Hepatocyte (in vitro differentiated cells): ENCODE results near the gene SLC38A2. TPM values are rescaled to one million over a fixed set of nuclear protein-coding genes. Genes with fewer than 3 reads are reported as not detected.

Experiments
- DNase-seq: peaks from one replicate; pipeline ENCODE4 v3.0.0-alpha.2; 2016; ENCODE audit warnings: low spot score
- H2AFZ ChIP-seq: fragments of 200-600 bp; sonication (generic); 2 replicates; pipeline ENCODE4 v1.6.0; 2016; ENCODE audit warnings: antibody characterized with exemption, mild to moderate bottlenecking
- H3K27ac ChIP-seq: fragments of 200-600 bp; sonication (generic); 2 replicates; pipeline ENCODE4 v1.5.1; 2016; ENCODE audit warnings: mild to moderate bottlenecking
- H3K27me3 ChIP-seq: fragments of 200-600 bp; sonication (generic); 2 replicates; pipeline ENCODE4 v1.6.1; 2016
- H3K36me3 ChIP-seq: fragments of 200-600 bp; sonication (generic); replicated peaks from 2 replicates; pipeline ENCODE4 v1.5.1; 2016; ENCODE audit warnings: low read depth; ENCODE audit not compliant: insufficient read depth
- H3K4me1 ChIP-seq: fragments of 200-600 bp; sonication (generic); 2 replicates; pipeline ENCODE4 v1.5.1; 2016; ENCODE audit warnings: mild to moderate bottlenecking, moderate library complexity; ENCODE audit not compliant: insufficient read depth
- H3K4me2 ChIP-seq: fragments of 200-600 bp; sonication (generic); 2 replicates; pipeline ENCODE4 v1.6.0; 2016
- H3K4me3 ChIP-seq: fragments of 200-600 bp; sonication (generic); 2 replicates; pipeline ENCODE4 v1.5.1; 2016; ENCODE audit warnings: mild to moderate bottlenecking
- H3K79me2 ChIP-seq: fragments of 200-600 bp; sonication (generic); 2 replicates; pipeline ENCODE4 v1.6.0; 2017; ENCODE audit warnings: mild to moderate bottlenecking
- H3K9me2 ChIP-seq: fragments of 200-600 bp; sonication (generic); replicated peaks from 2 replicates; pipeline ENCODE4 v1.6.0; 2017; ENCODE audit warnings: mild to moderate bottlenecking; ENCODE audit not compliant: insufficient read depth
- H3K9me3 ChIP-seq: fragments of 200-600 bp; sonication (generic); 2 replicates; pipeline ENCODE4 v1.5.1; 2016; ENCODE audit warnings: low read depth, mild to moderate bottlenecking
- H4K20me1 ChIP-seq: fragments of 200-600 bp; sonication (generic); 2 replicates; pipeline ENCODE4 v1.6.0; 2016; ENCODE audit warnings: mild to moderate bottlenecking; ENCODE audit not compliant: insufficient read depth, poor library complexity, severe bottlenecking
- EZH2 ChIP-seq: fragments of 200-600 bp; sonication (generic); IDR thresholded peaks from 2 replicates; pipeline ENCODE4 v1.6.1; 2016; ENCODE audit warnings: antibody characterized with exemption, mild to moderate bottlenecking, borderline replicate concordance
- EZH2phosphoT487 ChIP-seq: fragments of 200-600 bp; sonication (generic); IDR thresholded peaks from one replicate; pipeline ENCODE4 v1.6.1; 2018; ENCODE audit warnings: antibody characterized with exemption, mild to moderate bottlenecking, low read depth, moderate library complexity; ENCODE audit not compliant: unreplicated experiment, severe bottlenecking
- WGBS: methylation state at CpG from one replicate; pipeline ENCODE4 v1.1.6; 2016; ENCODE audit warnings: low lambda C conversion rate; ENCODE audit errors: missing lambda C conversion rate; 5-methylcytosine and 5-hydroxymethylcytosine counted together
- polyA plus RNA-seq: library from polyadenylated mRNA; unstranded; fragments of >200 nt; fragmentation: Nextera tagmentation; extraction: Ambion mirVana; gene quantifications from 2 replicates; pipeline ENCODE4 v1.2.1, GENCODE V29; 2016
- total RNA-seq: library from RNA; depleted of rRNA; stranded (reverse); fragments of >200 nt; gene quantifications from 2 replicates; pipeline ENCODE4 v1.2.3, GENCODE V29; 2014
- TF ChIP-seq, protein P1 (sequence below): fragments of 200-600 bp; sonication (generic); IDR thresholded peaks from 2 replicates; pipeline ENCODE4 v1.5.1; 2016; ENCODE audit warnings: antibody characterized with exemption, mild to moderate bottlenecking; ENCODE audit not compliant: poor library complexity

The SLC38A2 gene
- 372 and 373 TPM in 2 replicates for total RNA-seq
- polyA plus RNA-seq = 139 and 144 TPM in 2 replicates

DNA sequence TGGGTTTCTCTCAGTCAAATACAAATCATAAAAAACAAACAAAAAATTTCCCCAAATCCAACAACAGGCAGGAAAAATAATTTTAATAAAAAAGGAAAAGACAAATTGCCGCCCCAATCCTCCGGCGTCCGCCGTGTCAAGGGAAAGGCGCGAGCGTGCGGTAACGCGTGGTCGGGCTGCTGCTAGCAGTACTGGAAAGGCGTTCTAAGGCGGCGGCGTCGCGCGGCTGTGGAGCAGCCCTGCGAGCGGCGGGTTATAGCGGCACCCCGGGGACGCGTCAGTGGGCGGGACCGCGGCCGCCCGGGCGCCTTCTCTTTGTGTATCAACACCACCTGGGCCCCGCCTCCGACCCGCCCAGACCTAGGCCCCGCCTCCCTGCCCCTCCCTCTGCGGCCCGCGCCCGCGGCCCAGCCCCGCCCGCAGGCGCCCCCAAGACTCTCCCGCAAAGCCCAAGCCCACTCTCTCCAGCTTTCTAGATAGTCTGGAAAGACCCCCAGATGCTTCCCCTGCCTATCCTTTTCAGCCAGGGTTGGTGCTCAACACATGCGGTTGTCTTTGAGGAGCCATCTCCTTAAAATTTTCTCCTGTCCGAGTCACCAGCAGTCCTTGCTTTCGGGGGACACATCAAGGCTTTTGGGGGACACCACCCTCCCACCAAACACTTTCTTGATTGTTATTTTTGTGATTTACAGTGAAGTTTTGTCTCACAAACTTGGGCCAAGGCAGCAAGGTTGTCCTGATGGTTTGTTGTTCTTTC is at the start of gene SLC38A2:
Gene SLC38A2, minus strand, starts transcription at position 230 of the 757 bp plus-strand sequence. CDS start 1,480 bp downstream, outside the sequence.
- Histone ChIP-seq H3K4me3 (peak within 1 kb of the TSS; percentile 97), H4K20me1 (peaks cover 42% of the 10 kb centered on the region), H3K4me1 (peaks cover 30% of the 10 kb centered on the region), H3K36me3 (peaks cover 7% of the 10 kb centered on the region), H3K27ac (peak within 1 kb of the TSS; percentile 99), H3K4me2 (peak within 1 kb of the TSS; percentile 76), H3K9me2 (no peaks in the 10 kb centered on the region), H3K79me2 (peaks cover 56% of the 10 kb centered on the region), H2AFZ (peak within 1 kb of the TSS; percentile 74), H3K27me3 (no peaks in the 10 kb centered on the region), H3K9me3 (no peaks in the 10 kb centered on the region)
- WGBS = 1% methylated on average over 39 of the region's 48 CpGs
- DNase-seq = peak; percentile 98
- TF ChIP-seq EZH2 = no peak
- TF ChIP-seq EZH2phosphoT487 = no peak
- TF ChIP-seq, protein P1, sequence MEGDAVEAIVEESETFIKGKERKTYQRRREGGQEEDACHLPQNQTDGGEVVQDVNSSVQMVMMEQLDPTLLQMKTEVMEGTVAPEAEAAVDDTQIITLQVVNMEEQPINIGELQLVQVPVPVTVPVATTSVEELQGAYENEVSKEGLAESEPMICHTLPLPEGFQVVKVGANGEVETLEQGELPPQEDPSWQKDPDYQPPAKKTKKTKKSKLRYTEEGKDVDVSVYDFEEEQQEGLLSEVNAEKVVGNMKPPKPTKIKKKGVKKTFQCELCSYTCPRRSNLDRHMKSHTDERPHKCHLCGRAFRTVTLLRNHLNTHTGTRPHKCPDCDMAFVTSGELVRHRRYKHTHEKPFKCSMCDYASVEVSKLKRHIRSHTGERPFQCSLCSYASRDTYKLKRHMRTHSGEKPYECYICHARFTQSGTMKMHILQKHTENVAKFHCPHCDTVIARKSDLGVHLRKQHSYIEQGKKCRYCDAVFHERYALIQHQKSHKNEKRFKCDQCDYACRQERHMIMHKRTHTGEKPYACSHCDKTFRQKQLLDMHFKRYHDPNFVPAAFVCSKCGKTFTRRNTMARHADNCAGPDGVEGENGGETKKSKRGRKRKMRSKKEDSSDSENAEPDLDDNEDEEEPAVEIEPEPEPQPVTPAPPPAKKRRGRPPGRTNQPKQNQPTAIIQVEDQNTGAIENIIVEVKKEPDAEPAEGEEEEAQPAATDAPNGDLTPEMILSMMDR = no peak

DNA sequence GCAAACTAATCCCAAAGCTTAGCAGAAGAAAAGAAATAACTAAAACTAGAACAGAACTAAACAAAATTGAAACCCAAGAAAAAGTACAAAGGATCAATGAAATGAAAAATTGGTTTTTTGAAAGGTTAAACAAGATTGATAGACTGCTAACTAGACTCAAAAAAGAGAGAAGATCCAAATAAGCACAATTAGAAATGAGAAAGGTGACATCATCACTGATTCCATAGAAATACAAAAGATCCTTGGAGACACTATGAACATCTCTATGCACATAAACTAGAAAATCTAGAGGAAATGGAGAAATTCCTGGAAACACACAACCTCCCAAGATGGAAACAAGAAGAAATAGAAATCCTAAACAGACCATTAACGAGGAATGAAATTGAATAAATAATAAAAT is 47.1 kb upstream of the SLC38A2 start:
- H4K20me1 ChIP-seq = no peaks in the 10 kb centered on the region
- H3K9me2 ChIP-seq = no peaks in the 10 kb centered on the region
- H3K4me1 ChIP-seq = no peaks in the 10 kb centered on the region
- no peaks in the 10 kb centered on the region for H3K79me2 ChIP-seq
- no peak overlapping the region for H3K4me2 ChIP-seq
- DNase-seq = no peak
- 91% methylated on average over 1 of the region's 1 CpG for WGBS
- no peaks in the 10 kb centered on the region for H3K9me3 ChIP-seq
- no peak overlapping the region for H2AFZ ChIP-seq
- no peaks in the 10 kb centered on the region for H3K27me3 ChIP-seq
- H3K27ac ChIP-seq = no peak overlapping the region
- TF ChIP-seq EZH2phosphoT487 = no peak
- TF ChIP-seq, protein P1 = no peak
- TF ChIP-seq EZH2 = no peak
- no peak overlapping the region for H3K4me3 ChIP-seq
- no peaks in the 10 kb centered on the region for H3K36me3 ChIP-seq

DNA sequence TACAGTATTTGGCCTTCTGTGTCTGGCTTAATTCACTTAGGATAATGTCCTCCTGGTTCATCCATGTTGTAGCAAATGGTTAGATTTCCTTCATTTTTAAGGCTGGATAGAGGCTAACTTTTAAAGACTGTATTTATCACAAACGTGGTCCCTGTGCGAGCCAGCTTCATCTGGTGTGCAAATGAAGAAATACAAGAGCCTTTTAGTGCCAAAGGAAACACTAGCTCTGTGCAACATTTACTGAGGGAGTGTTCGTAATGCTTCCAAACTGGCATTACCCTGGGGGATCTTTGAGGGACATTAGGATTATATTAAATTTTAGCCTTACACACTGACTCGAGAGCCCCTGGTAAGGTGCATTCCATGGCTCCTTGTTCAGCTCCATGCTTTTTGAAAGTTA is 43.0 kb upstream of the SLC38A2 start:
- DNase-seq = no peak
- Histone ChIP-seq H3K79me2 (no peaks in the 10 kb centered on the region), H3K27ac (no peak overlapping the region), H4K20me1 (no peaks in the 10 kb centered on the region), H3K36me3 (no peaks in the 10 kb centered on the region), H3K4me3 (no peak overlapping the region), H3K4me1 (no peaks in the 10 kb centered on the region), H3K9me2 (no peaks in the 10 kb centered on the region), H3K4me2 (no peak overlapping the region), H3K27me3 (no peaks in the 10 kb centered on the region), H3K9me3 (no peaks in the 10 kb centered on the region), H2AFZ (no peak overlapping the region)
- no peak for TF ChIP-seq EZH2phosphoT487
- TF ChIP-seq, protein P1 = no peak
- no peak for TF ChIP-seq EZH2
- WGBS = 83% methylated on average over 4 of the region's 4 CpGs
